ENCODE measurements around the gene CAPRIN2.

DNA sequence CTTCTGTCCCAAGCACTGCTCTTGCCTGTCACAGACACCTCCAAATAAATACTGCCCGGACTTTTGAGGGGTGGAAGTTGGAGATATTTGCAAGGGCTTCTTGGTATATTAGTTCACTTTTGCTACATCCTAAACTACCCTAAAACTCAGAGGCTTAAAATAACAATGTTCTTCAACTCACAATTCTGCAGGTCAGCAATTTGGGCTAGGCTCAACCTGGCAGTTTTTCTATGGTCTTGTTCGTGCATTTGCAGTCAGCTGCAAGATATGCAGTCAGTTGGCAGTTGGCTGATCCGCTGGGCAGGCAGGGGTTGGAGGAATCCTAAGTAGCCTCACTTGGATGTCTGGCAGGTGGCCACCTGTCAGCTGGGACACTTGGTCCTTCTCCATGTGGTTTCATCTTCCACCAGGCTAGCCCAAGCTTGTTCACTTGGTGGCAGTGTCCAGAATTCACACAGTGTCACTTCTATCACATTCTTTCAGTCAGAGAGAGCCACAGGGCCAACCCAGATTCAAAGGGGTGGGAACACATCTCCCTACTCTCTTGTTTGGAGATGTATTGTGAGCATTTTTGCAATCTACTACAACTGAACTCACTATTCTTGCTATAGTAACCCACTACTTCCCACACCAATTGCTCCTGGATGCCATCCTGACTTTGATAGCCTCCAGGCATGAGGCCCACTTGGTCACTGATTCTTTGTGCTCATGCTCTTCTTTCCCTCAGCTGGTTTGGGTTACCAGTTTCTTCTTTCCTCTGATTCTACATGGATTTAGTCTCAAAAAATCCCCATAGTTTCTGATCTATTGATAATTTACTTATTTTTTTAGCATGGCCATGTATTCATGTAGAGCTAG lies 27.8 kb upstream of the CAPRIN2 start:
- TF ChIP-seq EZH2 (IDR thresholded peaks at IDR 0.05) (no peak), POLR2AphosphoS5 (IDR thresholded peaks at IDR 0.05; ENCODE audit: borderline replicate concordance, low read depth, low read length) (no peak), FOXP2 (optimal IDR thresholded peaks at IDR 0.05; ENCODE audit: control extremely low read depth, extremely low read length, insufficient read depth) (no peak)
